Kidney tubule cell (primary cell): Measurements from ENCODE around the gene S100A12.

Experiments
- DNase-seq: peaks from one replicate; pipeline ENCODE4 v3.0.0-alpha.2; 2018; ENCODE audit warnings: low spot score

Gene S100A12

GRCh38 chr1:153324912-153325311, 50.5 kb downstream of the S100A12 start:
- no peak for DNase-seq
